DMS114 treated with DMSO at 0.1 percent for 48 hours (cell line): ENCODE results near the gene MYO1E.

ENCODE experiments used
- DNase-seq: peaks from one replicate; lab custom pipeline; 2025; ENCODE audit not compliant: unreplicated experiment; lab: John Stamatoyannopoulos, UW

MYO1E gene

GRCh38 chr15:59099162-59099685 lies 273.4 kb downstream of the MYO1E start:
- DNase-seq = no peak

- DNase-seq = no peak
These were observed 276.2 kb downstream of the MYO1E start for GRCh38 chr15:59096429-59096828.

GRCh38 chr15:59094077-59094476 lies 278.6 kb downstream of the MYO1E start:
- DNase-seq = no peak

GRCh38 chr15:59087731-59088130 lies 284.9 kb downstream of the MYO1E start:
- DNase-seq = no peak
